ENCODE measurements around the gene GRIK4. TPM values are rescaled to one million over a fixed set of nuclear protein-coding genes. Genes with fewer than 3 reads are reported as not detected.

The GRIK4 gene
- total RNA-seq, 4 donors from 2014 or later = 0.57 to 0.85 TPM; not detected in 2

- TF ChIP-seq CTCF (IDR thresholded peaks at IDR 0.05; ENCODE audit: low read depth) = no peak
These were observed 101.1 kb downstream of the GRIK4 start for GRCh38 chr11:120612513-120613263.

DNA sequence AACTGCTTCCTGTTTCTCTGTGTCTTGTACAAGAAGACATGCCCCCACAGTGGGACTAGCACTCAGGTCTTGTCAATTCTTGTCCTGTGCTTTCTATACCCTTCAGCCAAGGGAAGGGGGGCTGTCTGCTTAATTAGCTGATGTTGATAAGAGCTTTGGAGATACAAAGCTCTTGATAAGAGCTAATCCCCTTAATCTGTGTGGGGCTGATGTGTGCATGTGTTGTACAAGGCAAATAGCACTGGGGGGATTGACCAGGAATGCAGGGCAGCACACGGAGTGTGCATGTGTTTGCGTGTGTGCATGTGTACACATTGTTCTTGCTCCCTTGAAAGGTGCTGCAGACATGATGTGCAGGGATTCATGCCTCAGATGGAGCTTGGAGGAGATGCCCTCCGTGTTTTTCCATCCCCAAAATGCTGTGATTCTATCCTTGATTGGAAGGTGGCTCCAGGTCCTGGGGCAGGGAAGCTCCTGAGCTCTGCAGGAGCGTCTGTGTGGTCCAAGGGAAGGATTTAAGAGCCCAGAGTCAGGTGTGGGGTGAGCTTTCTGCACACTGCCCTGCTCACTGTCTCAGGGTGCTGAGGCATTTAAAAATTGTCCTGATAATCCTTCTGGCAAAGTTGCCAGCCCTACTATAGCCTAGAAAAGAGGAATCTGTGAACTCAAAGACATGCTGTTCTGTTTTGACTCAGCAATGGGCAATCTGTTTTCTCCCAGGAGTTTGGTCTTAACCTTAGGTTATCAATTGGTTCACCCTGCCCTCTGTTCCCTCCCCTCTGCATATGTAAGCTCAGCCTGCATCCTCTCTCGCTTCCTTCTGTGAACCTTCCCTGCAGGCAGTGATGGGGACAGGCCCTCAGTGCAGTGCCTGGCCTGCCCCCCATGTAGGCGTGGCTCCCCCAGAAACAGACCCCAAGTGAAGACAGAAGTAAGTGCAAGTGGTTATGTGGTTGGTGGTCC, 102.0 kb downstream of the GRIK4 start:
- TF ChIP-seq CTCF (IDR thresholded peaks at IDR 0.05; ENCODE audit: low read depth) = no peak

GRCh38 chr11:120615391-120615790, 103.8 kb downstream of the GRIK4 start:
- TF ChIP-seq CTCF (IDR thresholded peaks at IDR 0.05; ENCODE audit: low read depth) = no peak

DNA sequence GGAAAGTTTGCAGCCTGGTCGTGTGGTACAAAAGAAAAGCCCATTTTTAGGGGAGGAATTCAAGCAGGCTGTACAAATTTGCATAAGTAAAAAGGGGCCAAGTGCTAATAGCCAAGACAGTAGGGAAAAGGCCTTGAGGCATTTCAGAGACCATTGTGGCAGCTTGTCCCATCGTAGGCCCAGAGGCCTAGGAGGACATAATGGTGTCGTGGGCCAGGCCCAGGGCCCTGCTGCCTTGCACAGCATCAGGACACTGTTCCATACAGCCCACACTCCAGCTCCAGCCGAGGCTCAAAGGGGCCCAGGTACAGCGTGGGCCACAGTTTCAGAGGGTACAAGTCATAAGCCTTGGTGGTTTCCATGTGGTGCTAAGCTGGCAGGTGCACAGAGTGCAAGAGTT, 106.9 kb downstream of the GRIK4 start:
- no peak for TF ChIP-seq CTCF (IDR thresholded peaks at IDR 0.05; ENCODE audit: low read depth)

GRCh38 chr11:120622189-120622875, 110.8 kb downstream of the GRIK4 start:
- no peak for TF ChIP-seq CTCF (IDR thresholded peaks at IDR 0.05; ENCODE audit: low read depth)

DNA sequence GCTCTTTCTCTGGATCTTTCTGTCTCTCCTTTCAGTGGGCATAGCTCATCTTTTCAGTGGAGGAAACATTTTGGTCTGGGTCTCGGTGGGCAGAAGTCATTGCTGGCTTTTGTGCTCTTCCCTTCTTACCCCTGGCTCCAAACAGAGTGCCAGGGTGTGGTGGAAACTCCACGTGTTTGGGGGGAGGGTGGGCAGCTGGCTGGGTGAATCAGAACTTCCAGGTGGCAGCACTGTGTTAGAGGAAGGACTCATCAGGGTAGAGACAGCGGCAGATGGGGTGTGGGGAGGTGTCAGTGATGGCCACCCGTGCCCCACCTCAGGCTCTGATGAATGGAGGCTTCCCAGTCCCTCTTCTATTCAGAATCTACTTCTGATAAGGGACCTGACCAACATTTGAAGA, 114.0 kb downstream of the GRIK4 start:
- TF ChIP-seq CTCF (IDR thresholded peaks at IDR 0.05; ENCODE audit: low read depth) = no peak
